8988T (cell line): ENCODE measurements around the gene SOX6.
"Not testable (repeated sequence)": the region's sequence is repeated elsewhere in the genome, so short reads cannot be mapped to it uniquely, and the experiment has no call there.

Source experiments
- DNase-seq: peaks from one replicate; pipeline ENCODE4 v3.0.0; 2011

The SOX6 gene

GRCh38 chr11:16088774-16089173 lies 267.6 kb downstream of the SOX6 start:
- DNase-seq, result no peak

- no peak for DNase-seq
Measured at GRCh38 chr11:16087886-16088285, 268.5 kb downstream of the SOX6 start.

DNA sequence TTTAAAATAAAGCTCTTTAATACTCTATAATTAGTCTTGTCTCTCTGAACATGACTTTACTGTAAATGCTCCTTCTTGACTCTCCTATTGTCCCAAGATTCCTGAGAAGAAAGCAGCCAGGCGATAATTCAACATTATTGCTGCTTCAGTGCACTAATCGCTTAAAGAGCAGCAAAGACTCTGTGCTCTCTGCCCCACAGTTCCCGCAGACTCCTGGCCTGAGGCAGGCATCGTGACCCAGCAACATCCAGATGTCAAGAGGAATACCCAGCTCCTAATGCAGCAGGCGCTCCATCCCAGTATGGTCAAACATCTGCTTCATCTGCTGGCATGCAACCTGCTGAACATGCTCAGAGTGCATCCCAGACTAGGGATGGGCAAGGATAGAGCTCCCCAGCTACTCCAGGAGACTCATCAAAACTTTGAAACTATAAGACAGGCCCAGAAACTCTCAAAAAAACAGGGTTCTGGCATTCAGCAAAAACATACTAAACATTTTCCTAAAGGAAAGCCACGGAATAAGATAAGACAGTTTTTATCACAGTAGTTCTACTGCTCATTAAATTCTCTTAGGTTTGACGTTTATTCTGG lies 270.0 kb downstream of the SOX6 start:
- no peak for DNase-seq

GRCh38 chr11:16082095-16083055 lies 274.0 kb downstream of the SOX6 start:
- DNase-seq, result no peak

GRCh38 chr11:16081382-16082094 lies 274.8 kb downstream of the SOX6 start:
- no peak for DNase-seq

- DNase-seq, result no peak
Measured at GRCh38 chr11:16080688-16081381, 275.5 kb downstream of the SOX6 start.

DNA sequence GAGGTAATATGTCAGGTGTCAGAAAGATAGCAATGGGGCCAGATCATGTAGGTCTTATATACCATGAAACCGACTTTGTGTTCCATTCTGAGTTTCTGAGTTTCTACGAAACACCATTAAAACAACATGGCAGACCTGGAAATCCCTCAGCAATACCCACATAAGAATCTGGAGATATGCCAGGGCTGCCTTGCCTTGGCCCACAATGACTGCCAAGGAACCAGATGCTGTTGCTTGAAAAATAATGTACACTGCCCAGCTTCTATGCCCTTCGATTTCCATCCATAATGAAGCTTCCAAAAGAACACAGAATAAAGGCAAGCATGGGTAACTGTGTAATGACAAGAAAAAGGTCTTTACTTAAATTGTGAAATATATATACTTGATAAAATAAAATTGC lies 277.4 kb downstream of the SOX6 start:
- no peak for DNase-seq

DNA sequence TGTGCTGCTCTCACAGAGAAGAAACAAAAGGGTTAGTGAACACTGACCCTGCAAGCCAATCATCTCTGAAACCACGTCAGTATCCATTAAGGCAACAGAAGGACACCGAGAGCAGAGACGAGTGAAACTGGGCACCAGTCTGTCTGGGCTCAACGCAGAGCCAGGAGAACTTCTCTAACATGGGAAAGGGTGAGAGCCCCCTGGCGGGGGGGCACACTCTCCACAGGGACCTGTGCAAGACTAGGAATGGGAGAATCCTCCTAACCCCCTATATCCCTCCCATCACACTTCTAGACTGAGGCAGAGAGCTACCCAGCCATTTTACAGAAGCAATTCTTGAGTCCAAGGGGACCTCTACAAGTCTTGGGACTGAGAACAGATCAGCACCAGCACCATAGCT lies 285.8 kb downstream of the SOX6 start:
- no peak for DNase-seq

DNA sequence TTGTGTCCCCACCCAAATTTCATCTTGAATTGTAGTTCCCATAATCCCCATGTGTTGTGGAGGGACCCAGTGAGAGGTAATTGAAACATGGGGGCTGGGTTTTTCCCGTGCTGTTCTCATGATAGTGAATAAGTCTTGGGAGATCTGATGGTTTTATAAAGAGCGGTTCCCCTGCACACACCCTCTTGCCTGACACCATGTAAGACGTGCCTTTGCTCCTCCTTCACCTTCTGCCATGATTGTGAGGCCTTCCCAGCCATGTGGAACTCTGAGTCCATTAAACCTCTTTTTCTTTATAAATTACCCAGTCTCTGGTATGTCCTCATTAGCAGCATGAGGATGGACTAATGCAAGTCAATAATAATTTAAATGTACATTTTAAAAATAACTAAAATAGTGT lies 289.1 kb downstream of the SOX6 start:
- DNase-seq, result not testable (repeated sequence)

- DNase-seq, result no peak
Measured at GRCh38 chr11:16059332-16059731, 297.0 kb downstream of the SOX6 start.

GRCh38 chr11:16058671-16059070 lies 297.7 kb downstream of the SOX6 start:
- no peak for DNase-seq

DNA sequence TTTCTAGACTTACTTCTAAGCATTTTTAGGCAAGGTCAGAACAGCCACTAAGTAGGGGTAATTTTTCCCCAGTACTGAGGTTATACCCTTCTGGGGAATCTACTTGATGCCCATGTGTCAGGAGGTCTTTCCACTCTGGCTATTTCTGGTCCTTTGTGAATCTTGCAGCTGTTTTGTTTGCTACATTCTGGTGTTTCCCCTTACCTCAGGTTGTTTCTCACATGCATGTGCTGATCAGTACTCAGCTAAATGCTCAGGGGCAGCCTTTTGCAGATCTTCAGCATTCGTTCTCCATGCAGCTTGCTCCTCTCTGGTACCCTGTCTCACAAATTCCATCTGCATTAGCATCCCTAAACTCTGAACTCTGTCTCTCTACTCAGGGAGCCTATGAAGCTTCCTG lies 303.6 kb downstream of the SOX6 start:
- DNase-seq, result no peak

- no peak for DNase-seq
Measured at GRCh38 chr11:16049611-16050010, 306.7 kb downstream of the SOX6 start.

GRCh38 chr11:16047073-16047472 lies 309.3 kb downstream of the SOX6 start:
- no peak for DNase-seq

- DNase-seq, result no peak
Measured at GRCh38 chr11:16043617-16044016, 312.7 kb downstream of the SOX6 start.

GRCh38 chr11:16041207-16041606 lies 315.1 kb downstream of the SOX6 start:
- DNase-seq, result no peak

GRCh38 chr11:16040151-16040550 lies 316.2 kb downstream of the SOX6 start:
- DNase-seq, result no peak

DNA sequence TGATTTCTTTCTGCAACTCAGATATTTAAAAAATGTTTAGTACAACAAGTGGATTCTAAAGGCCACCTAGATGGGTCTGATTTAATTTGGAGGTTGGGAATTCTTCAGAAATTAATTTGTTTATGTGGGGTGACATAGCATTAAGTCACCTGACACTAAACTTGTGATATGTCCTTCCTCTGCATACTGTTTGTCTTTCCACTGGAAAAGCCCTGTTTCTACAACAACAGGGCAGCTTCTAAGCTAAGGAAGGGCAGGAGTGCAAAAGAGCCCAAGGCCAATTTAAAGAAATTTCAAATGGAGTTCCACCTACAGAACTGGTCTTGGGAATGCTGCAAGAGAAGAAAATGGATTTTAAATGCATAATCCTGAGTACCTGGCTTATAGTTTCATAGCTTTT lies 319.2 kb downstream of the SOX6 start:
- DNase-seq, result no peak

DNA sequence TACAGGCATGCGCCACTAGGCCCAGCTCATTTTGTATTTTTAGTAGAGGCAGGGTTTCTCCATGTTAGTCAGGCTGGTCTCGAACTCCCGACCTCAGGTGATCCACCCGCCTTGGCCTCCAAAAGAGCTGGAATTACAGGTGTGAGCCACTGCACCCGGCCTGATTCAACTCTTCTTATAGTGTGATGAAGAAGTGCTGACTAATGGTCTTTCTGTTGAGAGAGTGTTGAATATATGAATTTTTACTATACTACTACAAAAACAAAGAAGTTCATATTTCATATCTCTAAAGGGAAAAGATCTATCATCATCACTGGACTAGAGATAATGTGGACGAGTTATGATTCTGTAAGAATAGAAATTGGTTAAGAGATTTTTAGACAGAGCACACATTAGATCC lies 320.1 kb downstream of the SOX6 start:
- DNase-seq, result no peak

- DNase-seq, result no peak
Measured at GRCh38 chr11:16034074-16034473, 322.3 kb downstream of the SOX6 start.

- DNase-seq, result no peak
Measured at GRCh38 chr11:16032974-16033373, 323.4 kb downstream of the SOX6 start.

- DNase-seq, result no peak
Measured at GRCh38 chr11:16031210-16031609, 325.1 kb downstream of the SOX6 start.

DNA sequence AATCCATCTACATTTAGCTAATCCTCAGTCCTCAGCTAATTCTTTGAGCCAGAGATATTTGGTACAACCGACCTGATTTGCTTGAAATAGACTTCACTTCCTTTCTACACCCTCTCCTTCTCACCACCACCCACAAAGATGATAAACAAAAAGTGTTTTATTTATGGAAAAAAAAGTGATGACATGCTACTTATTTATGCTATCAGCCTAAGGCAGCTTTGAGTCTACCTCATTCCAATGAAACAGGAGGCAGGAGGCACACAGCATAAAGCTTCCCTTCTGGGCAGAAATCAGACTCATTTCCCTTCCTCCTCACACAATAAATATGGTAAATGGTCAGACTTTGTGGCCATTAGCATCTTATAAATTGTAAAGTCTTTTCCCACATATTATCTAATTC lies 325.7 kb downstream of the SOX6 start:
- DNase-seq, result no peak
